Panc1 (cell line): ENCODE measurements around the gene NDUFAF8.

Experiments used
- SIN3A ChIP-seq: IDR thresholded peaks from 2 replicates; pipeline ENCODE4 v1.6.1; 2012; ENCODE audit warnings: low read depth, mild to moderate bottlenecking, low read length, moderate library complexity, borderline replicate concordance; ENCODE audit not compliant: insufficient read depth
- TF ChIP-seq, protein P1 (sequence below): fragments of 450-650 bp; IDR thresholded peaks from 2 replicates; pipeline ENCODE4 v1.5.1; 2017; ENCODE audit warnings: mild to moderate bottlenecking
- TF ChIP-seq, protein P2 (sequence below), 2 experiments: IDR thresholded peaks; 2 replicates each; pipeline ENCODE4 v1.6.1; 2011 to 2012; ENCODE audit warnings: low read depth in 2 of 2, control low read depth in 1 of 2, low read length in 1 of 2, mild to moderate bottlenecking in 1 of 2, moderate library complexity in 1 of 2; ENCODE audit not compliant: insufficient read depth in 1 of 2

DNA sequence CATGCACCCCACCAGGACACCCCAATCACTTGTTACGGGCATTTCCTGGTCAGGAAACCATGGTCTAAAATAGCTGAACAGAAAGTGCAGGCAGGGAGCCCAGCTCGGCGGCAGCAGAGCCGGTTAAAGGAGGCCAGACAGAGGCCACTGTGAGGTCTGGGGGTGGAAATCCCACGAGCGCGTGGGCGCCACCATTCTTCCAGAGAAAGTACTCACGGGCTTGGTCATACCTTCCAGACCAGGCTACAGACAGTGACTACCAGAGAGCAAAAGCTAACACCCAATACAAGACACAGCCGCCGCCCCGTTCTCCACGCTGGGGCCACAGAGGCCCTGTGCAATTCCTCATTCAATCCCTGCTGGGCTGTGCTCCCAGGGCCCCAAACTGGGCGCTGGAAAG, 28.2 kb upstream of the NDUFAF8 start:
- TF ChIP-seq, protein P1, sequence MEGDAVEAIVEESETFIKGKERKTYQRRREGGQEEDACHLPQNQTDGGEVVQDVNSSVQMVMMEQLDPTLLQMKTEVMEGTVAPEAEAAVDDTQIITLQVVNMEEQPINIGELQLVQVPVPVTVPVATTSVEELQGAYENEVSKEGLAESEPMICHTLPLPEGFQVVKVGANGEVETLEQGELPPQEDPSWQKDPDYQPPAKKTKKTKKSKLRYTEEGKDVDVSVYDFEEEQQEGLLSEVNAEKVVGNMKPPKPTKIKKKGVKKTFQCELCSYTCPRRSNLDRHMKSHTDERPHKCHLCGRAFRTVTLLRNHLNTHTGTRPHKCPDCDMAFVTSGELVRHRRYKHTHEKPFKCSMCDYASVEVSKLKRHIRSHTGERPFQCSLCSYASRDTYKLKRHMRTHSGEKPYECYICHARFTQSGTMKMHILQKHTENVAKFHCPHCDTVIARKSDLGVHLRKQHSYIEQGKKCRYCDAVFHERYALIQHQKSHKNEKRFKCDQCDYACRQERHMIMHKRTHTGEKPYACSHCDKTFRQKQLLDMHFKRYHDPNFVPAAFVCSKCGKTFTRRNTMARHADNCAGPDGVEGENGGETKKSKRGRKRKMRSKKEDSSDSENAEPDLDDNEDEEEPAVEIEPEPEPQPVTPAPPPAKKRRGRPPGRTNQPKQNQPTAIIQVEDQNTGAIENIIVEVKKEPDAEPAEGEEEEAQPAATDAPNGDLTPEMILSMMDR, result no peak
- TF ChIP-seq, protein P2, sequence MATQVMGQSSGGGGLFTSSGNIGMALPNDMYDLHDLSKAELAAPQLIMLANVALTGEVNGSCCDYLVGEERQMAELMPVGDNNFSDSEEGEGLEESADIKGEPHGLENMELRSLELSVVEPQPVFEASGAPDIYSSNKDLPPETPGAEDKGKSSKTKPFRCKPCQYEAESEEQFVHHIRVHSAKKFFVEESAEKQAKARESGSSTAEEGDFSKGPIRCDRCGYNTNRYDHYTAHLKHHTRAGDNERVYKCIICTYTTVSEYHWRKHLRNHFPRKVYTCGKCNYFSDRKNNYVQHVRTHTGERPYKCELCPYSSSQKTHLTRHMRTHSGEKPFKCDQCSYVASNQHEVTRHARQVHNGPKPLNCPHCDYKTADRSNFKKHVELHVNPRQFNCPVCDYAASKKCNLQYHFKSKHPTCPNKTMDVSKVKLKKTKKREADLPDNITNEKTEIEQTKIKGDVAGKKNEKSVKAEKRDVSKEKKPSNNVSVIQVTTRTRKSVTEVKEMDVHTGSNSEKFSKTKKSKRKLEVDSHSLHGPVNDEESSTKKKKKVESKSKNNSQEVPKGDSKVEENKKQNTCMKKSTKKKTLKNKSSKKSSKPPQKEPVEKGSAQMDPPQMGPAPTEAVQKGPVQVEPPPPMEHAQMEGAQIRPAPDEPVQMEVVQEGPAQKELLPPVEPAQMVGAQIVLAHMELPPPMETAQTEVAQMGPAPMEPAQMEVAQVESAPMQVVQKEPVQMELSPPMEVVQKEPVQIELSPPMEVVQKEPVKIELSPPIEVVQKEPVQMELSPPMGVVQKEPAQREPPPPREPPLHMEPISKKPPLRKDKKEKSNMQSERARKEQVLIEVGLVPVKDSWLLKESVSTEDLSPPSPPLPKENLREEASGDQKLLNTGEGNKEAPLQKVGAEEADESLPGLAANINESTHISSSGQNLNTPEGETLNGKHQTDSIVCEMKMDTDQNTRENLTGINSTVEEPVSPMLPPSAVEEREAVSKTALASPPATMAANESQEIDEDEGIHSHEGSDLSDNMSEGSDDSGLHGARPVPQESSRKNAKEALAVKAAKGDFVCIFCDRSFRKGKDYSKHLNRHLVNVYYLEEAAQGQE (IDR thresholded peaks at IDR 0.05; ENCODE audit: insufficient read depth in 1 of 2, low read depth in 2 of 2, low read length in 1 of 2), result no peak
- TF ChIP-seq SIN3A, result no peak
